HepG2 (cell line): ENCODE measurements around the gene PFAS. TPM values are rescaled to one million over a fixed set of nuclear protein-coding genes. Genes with fewer than 3 reads are reported as not detected.

Experiments used
- ATF7-NPFF ChIP-seq: sonication (generic); formaldehyde crosslinking; IDR thresholded peaks from 2 replicates; pipeline ENCODE4 v1.8.1; 2023; ENCODE audit warnings: mild to moderate bottlenecking, low read depth, missing genetic modification reagents, moderate library complexity
- FOXJ3 ChIP-seq: sonication (generic); formaldehyde crosslinking; IDR thresholded peaks from 2 replicates; pipeline ENCODE4 v1.4.0; 2020; ENCODE audit warnings: missing genetic modification reagents, mild to moderate bottlenecking, borderline replicate concordance
- KMT2A ChIP-seq: sonication (generic); formaldehyde crosslinking; IDR thresholded peaks from 2 replicates; pipeline ENCODE4 v1.4.0; 2020; ENCODE audit warnings: missing genetic modification reagents
- NFATC3 ChIP-seq: sonication (generic); formaldehyde crosslinking; IDR thresholded peaks from 2 replicates; pipeline ENCODE4 v1.5.1; 2020; ENCODE audit warnings: mild to moderate bottlenecking, missing genetic modification reagents
- SIX1 ChIP-seq: sonication (generic); formaldehyde crosslinking; IDR thresholded peaks from 2 replicates; pipeline ENCODE4 v1.4.0; 2020; ENCODE audit warnings: missing genetic modification reagents, borderline replicate concordance
- TEAD2 ChIP-seq: sonication (generic); formaldehyde crosslinking; IDR thresholded peaks from 2 replicates; pipeline ENCODE4 v1.9.0; 2021; ENCODE audit warnings: missing genetic modification reagents
- ZBTB40 ChIP-seq, 2 experiments: fragments of 450-650 bp in 1 of 2; sonication (generic) in 1 of 2; formaldehyde crosslinking in 1 of 2; IDR thresholded peaks; 2 replicates each; pipeline versions ENCODE4 v1.6.1 to v1.8.0; 2016 to 2022; ENCODE audit warnings: antibody characterized with exemption in 1 of 2, mild to moderate bottlenecking in 1 of 2, missing genetic modification reagents in 1 of 2
- ZC3H13 ChIP-seq: sonication (generic); formaldehyde crosslinking; IDR thresholded peaks from 2 replicates; pipeline ENCODE4 v1.8.1; 2023; ENCODE audit warnings: mild to moderate bottlenecking, missing genetic modification reagents, moderate library complexity
- ZNF776 ChIP-seq: sonication (generic); formaldehyde crosslinking; IDR thresholded peaks from 2 replicates; pipeline ENCODE4 v1.4.0; 2020; ENCODE audit warnings: mild to moderate bottlenecking, missing genetic modification reagents
- ZNF891 ChIP-seq: sonication (generic); formaldehyde crosslinking; IDR thresholded peaks from 2 replicates; pipeline ENCODE4 v1.5.0; 2020; ENCODE audit warnings: mild to moderate bottlenecking, missing genetic modification reagents
- polyA plus RNA-seq, 8 experiments: library from polyadenylated mRNA; depleted of rRNA in 3 of 8; stranded (reverse) in 7 of 8; unstranded in 1 of 8; fragments of >200 nt; fragmentation: Illumina TruSeq in 4 of 8; extraction: Trizol in 4 of 8; gene quantifications; 2 replicates each; pipeline versions ENCODE4 v1.2.1 to v1.2.3, GENCODE V29; 2011 to 2016; ENCODE audit warnings: low read depth in 4 of 8, missing spikeins in 1 of 8, mixed read lengths in 1 of 8; ENCODE audit not compliant: insufficient read depth in 1 of 8
- total RNA-seq, 5 experiments: library from RNA; depleted of rRNA; stranded (reverse); fragments of >200 nt; fragmentation: Illumina TruSeq; extraction: Trizol; gene quantifications; 2 replicates each; pipeline ENCODE4 v1.2.3, GENCODE V29; 2016; ENCODE audit warnings: low read depth in 1 of 5
- TF ChIP-seq, protein P1 (sequence below): sonication (generic); formaldehyde crosslinking; IDR thresholded peaks from 2 replicates; pipeline ENCODE4 v1.4.0; 2020; ENCODE audit warnings: mild to moderate bottlenecking, missing genetic modification reagents, borderline replicate concordance
- TF ChIP-seq, protein P2 (sequence below): sonication (generic); formaldehyde crosslinking; IDR thresholded peaks from 2 replicates; pipeline ENCODE4 v1.4.0; 2020; ENCODE audit warnings: low read depth, mild to moderate bottlenecking, missing genetic modification reagents

The PFAS gene
- total and polyA plus RNA-seq, 2 of the 13 experiments (the other 11 are each of a cell fraction or from before 2014, with no cell fraction given) = 49.4 to 58.2 TPM

DNA sequence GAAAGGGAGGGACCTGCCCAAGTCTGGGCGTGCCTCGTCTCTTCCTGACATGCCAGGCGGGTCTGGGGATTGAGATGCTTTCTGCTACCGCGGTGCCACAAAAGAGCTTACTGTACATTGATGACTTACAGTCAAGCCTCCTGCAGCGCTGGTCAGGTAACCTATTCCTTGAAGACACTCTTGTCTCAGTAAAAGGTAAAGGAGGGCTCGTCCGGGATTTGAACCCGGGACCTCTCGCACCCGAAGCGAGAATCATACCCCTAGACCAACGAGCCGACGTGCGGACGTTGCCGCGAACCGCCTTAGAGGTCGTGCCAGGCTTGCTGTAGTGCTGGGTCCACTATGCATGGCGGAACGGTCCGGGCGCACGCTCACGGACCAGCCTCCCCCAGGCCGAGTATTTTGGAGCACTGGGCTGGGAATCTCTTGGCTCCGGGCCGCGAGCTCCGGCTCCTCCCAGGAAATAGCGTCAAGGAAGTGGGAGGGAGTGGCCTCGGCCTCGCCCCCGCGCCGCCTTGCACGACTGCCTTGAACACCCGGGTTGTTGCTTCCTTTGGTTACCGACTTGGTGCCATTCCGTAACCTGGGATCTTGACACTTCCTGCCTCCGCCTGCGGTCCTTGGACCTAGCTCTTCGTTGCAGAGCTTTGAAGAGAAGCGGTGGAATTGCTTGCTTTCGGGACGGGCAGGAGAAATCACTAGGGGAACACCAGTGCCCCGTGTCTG, 26.3 kb upstream of the PFAS start (continued):
- TF ChIP-seq, protein P1, sequence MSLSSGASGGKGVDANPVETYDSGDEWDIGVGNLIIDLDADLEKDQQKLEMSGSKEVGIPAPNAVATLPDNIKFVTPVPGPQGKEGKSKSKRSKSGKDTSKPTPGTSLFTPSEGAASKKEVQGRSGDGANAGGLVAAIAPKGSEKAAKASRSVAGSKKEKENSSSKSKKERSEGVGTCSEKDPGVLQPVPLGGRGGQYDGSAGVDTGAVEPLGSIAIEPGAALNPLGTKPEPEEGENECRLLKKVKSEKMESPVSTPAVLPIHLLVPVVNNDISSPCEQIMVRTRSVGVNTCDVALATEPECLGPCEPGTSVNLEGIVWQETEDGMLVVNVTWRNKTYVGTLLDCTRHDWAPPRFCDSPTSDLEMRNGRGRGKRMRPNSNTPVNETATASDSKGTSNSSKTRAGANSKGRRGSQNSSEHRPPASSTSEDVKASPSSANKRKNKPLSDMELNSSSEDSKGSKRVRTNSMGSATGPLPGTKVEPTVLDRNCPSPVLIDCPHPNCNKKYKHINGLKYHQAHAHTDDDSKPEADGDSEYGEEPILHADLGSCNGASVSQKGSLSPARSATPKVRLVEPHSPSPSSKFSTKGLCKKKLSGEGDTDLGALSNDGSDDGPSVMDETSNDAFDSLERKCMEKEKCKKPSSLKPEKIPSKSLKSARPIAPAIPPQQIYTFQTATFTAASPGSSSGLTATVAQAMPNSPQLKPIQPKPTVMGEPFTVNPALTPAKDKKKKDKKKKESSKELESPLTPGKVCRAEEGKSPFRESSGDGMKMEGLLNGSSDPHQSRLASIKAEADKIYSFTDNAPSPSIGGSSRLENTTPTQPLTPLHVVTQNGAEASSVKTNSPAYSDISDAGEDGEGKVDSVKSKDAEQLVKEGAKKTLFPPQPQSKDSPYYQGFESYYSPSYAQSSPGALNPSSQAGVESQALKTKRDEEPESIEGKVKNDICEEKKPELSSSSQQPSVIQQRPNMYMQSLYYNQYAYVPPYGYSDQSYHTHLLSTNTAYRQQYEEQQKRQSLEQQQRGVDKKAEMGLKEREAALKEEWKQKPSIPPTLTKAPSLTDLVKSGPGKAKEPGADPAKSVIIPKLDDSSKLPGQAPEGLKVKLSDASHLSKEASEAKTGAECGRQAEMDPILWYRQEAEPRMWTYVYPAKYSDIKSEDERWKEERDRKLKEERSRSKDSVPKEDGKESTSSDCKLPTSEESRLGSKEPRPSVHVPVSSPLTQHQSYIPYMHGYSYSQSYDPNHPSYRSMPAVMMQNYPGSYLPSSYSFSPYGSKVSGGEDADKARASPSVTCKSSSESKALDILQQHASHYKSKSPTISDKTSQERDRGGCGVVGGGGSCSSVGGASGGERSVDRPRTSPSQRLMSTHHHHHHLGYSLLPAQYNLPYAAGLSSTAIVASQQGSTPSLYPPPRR (CRISPR knock-in tag) = no peak; the same call in none of the 2 replicates
- peak; percentile 46; the same call in 1 of the 2 replicates for TF ChIP-seq ZNF891
- no peak for TF ChIP-seq NFATC3 (CRISPR knock-in tag)
- TF ChIP-seq, protein P2, sequence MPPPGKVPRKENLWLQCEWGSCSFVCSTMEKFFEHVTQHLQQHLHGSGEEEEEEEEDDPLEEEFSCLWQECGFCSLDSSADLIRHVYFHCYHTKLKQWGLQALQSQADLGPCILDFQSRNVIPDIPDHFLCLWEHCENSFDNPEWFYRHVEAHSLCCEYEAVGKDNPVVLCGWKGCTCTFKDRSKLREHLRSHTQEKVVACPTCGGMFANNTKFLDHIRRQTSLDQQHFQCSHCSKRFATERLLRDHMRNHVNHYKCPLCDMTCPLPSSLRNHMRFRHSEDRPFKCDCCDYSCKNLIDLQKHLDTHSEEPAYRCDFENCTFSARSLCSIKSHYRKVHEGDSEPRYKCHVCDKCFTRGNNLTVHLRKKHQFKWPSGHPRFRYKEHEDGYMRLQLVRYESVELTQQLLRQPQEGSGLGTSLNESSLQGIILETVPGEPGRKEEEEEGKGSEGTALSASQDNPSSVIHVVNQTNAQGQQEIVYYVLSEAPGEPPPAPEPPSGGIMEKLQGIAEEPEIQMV (CRISPR knock-in tag) = peak; percentile 79; the same call in 1 of the 2 replicates
- no peak for TF ChIP-seq TEAD2 (CRISPR knock-in tag)
- peak; percentile 64 for TF ChIP-seq KMT2A (CRISPR knock-in tag)
- no peak for TF ChIP-seq ZBTB40 (IDR thresholded peaks at IDR 0.05)
- peak; percentile 63 for TF ChIP-seq ZBTB40 (CRISPR knock-in tag; IDR thresholded peaks at IDR 0.05)
- TF ChIP-seq ZNF776 (CRISPR knock-in tag) = no peak; the same call in 1 of the 2 replicates
- TF ChIP-seq ZC3H13 = no peak; the same call in 1 of the 2 replicates
- peak; percentile 87 for TF ChIP-seq ATF7-NPFF (CRISPR knock-in tag)
- no peak for TF ChIP-seq SIX1 (CRISPR knock-in tag)
- peak; percentile 19; the same call in 1 of the 2 replicates for TF ChIP-seq FOXJ3 (CRISPR knock-in tag)
